Colonic mucosa (tissue), 4 donors: ENCODE results near the gene PCDHB11. TPM values are rescaled to one million over a fixed set of nuclear protein-coding genes. Genes with fewer than 3 reads are reported as not detected.
"Not testable (repeated sequence)": the region's sequence is repeated elsewhere in the genome, so short reads cannot be mapped to it uniquely, and the experiment has no call there.

Experiments
- DNase-seq: peaks from one replicate; pipeline ENCODE4 v3.0.0-alpha.2; 2020
- H3K27ac ChIP-seq: fragments of 200-600 bp; one replicate; pipeline ENCODE4 v1.8.0; 2021
- H3K27me3 ChIP-seq: fragments of 200-600 bp; one replicate; pipeline ENCODE4 v1.8.0; 2021
- H3K36me3 ChIP-seq: fragments of 200-600 bp; one replicate; pipeline ENCODE4 v1.8.0; 2021
- H3K4me1 ChIP-seq: fragments of 200-600 bp; one replicate; pipeline ENCODE4 v1.8.0; 2021; ENCODE audit warnings: mild to moderate bottlenecking
- H3K4me3 ChIP-seq: fragments of 200-600 bp; one replicate; pipeline ENCODE4 v1.8.0; 2021
- H3K9ac ChIP-seq, 2 donors: one replicate each; pipeline ENCODE4 v1.7.0; 2013; ENCODE audit warnings: control low read depth in 2 of 2, low read depth in 2 of 2, low read length in 2 of 2
- H3K9me3 ChIP-seq: fragments of 200-600 bp; one replicate; pipeline ENCODE4 v1.8.0; 2021
- CTCF ChIP-seq: fragments of 200-600 bp; IDR thresholded peaks from one replicate; pipeline ENCODE4 v1.8.0; 2022; ENCODE audit warnings: antibody characterized with exemption, mild to moderate bottlenecking
- intact Hi-C: fragments of 100-400 bp; cut with DNase I; formaldehyde crosslinking; loops from one replicate; pipeline ENCODE4 v1.14.1; 2022
- total RNA-seq, 2 donors: library from RNA; stranded (reverse); fragmentation: NEBNext Ultra II Directional in 1 of 2; extraction: Animal tissue kit (Norgen Biotek cat#: 25700) in 1 of 2; gene quantifications; one replicate each; pipeline ENCODE4 v1.2.1, GENCODE V29; 2021
- donor health status: healthy.
- donor health status: DM: no; HTN: no; CAD: no.
- donor health status: DM: no; HTN: no; CAD: no.

Gene PCDHB11
- total RNA-seq, 2 donors from 2014 or later, result 0.59 to 2.2 TPM

DNA sequence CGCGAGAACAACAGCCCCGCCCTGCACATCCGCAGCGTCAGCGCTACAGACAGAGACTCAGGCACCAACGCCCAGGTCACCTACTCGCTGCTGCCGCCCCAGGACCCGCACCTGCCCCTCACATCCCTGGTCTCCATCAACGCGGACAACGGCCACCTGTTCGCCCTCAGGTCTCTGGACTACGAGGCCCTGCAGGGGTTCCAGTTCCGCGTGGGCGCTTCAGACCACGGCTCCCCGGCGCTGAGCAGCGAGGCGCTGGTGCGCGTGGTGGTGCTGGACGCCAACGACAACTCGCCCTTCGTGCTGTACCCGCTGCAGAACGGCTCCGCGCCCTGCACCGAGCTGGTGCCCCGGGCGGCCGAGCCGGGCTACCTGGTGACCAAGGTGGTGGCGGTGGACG, 16.1 kb downstream of the PCDHB11 start:
- H3K4me1 ChIP-seq, DNase-seq, intact Hi-C loops, H3K27me3 ChIP-seq, H3K27ac ChIP-seq, H3K9ac ChIP-seq, H3K36me3 ChIP-seq, H3K9me3 ChIP-seq, H3K4me3 ChIP-seq: not testable (repeated sequence)

- H3K27ac ChIP-seq, result not testable (repeated sequence)
These were observed 16.6 kb downstream of the PCDHB11 start for GRCh38 chr5:141216035-141216434.

GRCh38 chr5:141223112-141223783, 23.8 kb downstream of the PCDHB11 start, which contains the start of gene PCDHB14:
Gene PCDHB14 (plus strand): TSS chr5:141223343. CDS start chr5:141223506, 163 bp downstream.
- H3K9ac ChIP-seq, result peak within 1 kb of the TSS in 1 of 2 donors; percentile 2
- intact Hi-C loops, result no loop called here
- H3K4me1 ChIP-seq, result no peaks in the 10 kb centered on the region
- no peaks in the 10 kb centered on the region for H3K9me3 ChIP-seq
- TF ChIP-seq CTCF, result no peak
- H3K27me3 ChIP-seq, result no peaks in the 10 kb centered on the region
- H3K4me3 ChIP-seq, result no peak within 1 kb of the TSS
- DNase-seq, result no peak
- H3K27ac ChIP-seq, result no peak within 1 kb of the TSS
- H3K36me3 ChIP-seq, result no peaks in the 10 kb centered on the region

More at GRCh38 chr5:141216035-141216434, 16.6 kb downstream of the PCDHB11 start:
- H3K36me3 ChIP-seq, H3K27me3 ChIP-seq, DNase-seq, H3K9ac ChIP-seq, intact Hi-C loops, H3K9me3 ChIP-seq, H3K4me3 ChIP-seq, H3K4me1 ChIP-seq: not testable (repeated sequence)

DNA sequence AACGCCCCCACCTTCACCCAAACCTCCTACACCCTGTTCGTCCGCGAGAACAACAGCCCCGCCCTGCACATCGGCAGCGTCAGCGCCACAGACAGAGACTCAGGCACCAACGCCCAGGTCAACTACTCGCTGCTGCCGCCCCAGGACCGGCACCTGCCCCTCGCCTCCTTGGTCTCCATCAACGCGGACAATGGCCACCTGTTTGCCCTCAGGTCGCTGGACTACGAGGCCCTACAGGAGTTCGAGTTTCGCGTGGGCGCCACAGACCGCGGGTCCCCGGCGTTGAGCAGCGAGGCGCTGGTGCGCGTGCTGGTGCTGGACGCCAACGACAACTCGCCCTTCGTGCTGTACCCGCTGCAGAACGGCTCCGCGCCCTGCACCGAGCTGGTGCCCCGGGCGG, 25.4 kb downstream of the PCDHB11 start:
- H3K27ac ChIP-seq, H3K4me3 ChIP-seq, H3K9me3 ChIP-seq, DNase-seq, H3K27me3 ChIP-seq, H3K9ac ChIP-seq, intact Hi-C loops, H3K36me3 ChIP-seq, H3K4me1 ChIP-seq: not testable (repeated sequence)

- intact Hi-C loops, H3K4me1 ChIP-seq, DNase-seq, H3K9ac ChIP-seq, H3K36me3 ChIP-seq, H3K9me3 ChIP-seq, H3K27me3 ChIP-seq, H3K4me3 ChIP-seq, H3K27ac ChIP-seq: not testable (repeated sequence)
These were observed 26.0 kb downstream of the PCDHB11 start for GRCh38 chr5:141225421-141225820.

DNA sequence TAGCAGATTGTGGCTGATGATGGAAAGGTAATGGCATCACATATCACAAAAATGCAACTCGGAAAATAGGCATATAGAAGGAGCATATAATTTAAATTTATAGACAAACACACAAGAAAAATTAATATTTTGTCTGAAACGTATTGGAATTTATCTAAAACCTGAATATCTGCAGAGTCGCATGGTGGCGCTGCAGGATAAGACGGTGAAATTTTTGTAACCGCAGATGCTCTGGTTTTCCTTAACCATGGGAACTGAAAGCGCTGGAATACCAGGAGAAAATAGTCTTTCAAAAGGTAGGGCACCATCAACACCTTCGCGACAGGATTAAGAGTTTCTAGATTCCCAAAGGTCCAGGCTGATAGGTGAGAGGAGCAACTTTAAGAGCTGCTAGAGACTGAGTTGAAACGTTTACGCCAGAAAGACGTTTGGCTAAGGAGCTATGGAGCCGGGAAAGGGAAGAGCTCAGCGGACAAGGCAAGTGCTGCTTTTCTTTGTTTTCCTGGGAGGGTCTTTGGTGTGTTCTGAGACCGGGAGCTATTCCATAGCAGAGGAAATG, 34.8 kb downstream of the PCDHB11 start:
- intact Hi-C loops, result no loop called here
- Histone ChIP-seq H3K4me3 (no peak overlapping the region), H3K9ac (no peak overlapping the region), H3K9me3 (peaks cover 5% of the 10 kb centered on the region), H3K36me3 (no peaks in the 10 kb centered on the region), H3K27ac (no peak overlapping the region), H3K4me1 (no peaks in the 10 kb centered on the region), H3K27me3 (no peaks in the 10 kb centered on the region)
- no peak for DNase-seq
- no peak for TF ChIP-seq CTCF

- H3K9ac ChIP-seq, H3K4me1 ChIP-seq, intact Hi-C loops, H3K27me3 ChIP-seq, H3K4me3 ChIP-seq, DNase-seq, H3K27ac ChIP-seq, H3K36me3 ChIP-seq: not testable (repeated sequence)
- peaks cover 12% of the 10 kb centered on the region for H3K9me3 ChIP-seq
These were observed 36.5 kb downstream of the PCDHB11 start for GRCh38 chr5:141235922-141236321.
